ENCODE measurements around the gene DFFB.

DFFB gene

GRCh38 chr1:3816331-3817137, 40.7 kb upstream of the DFFB start:
- TF ChIP-seq, protein P1, sequence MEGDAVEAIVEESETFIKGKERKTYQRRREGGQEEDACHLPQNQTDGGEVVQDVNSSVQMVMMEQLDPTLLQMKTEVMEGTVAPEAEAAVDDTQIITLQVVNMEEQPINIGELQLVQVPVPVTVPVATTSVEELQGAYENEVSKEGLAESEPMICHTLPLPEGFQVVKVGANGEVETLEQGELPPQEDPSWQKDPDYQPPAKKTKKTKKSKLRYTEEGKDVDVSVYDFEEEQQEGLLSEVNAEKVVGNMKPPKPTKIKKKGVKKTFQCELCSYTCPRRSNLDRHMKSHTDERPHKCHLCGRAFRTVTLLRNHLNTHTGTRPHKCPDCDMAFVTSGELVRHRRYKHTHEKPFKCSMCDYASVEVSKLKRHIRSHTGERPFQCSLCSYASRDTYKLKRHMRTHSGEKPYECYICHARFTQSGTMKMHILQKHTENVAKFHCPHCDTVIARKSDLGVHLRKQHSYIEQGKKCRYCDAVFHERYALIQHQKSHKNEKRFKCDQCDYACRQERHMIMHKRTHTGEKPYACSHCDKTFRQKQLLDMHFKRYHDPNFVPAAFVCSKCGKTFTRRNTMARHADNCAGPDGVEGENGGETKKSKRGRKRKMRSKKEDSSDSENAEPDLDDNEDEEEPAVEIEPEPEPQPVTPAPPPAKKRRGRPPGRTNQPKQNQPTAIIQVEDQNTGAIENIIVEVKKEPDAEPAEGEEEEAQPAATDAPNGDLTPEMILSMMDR (conservative IDR thresholded peaks at IDR 0.05) = no peak
- TF ChIP-seq ZFX (IDR thresholded peaks at IDR 0.05) = no peak

DNA sequence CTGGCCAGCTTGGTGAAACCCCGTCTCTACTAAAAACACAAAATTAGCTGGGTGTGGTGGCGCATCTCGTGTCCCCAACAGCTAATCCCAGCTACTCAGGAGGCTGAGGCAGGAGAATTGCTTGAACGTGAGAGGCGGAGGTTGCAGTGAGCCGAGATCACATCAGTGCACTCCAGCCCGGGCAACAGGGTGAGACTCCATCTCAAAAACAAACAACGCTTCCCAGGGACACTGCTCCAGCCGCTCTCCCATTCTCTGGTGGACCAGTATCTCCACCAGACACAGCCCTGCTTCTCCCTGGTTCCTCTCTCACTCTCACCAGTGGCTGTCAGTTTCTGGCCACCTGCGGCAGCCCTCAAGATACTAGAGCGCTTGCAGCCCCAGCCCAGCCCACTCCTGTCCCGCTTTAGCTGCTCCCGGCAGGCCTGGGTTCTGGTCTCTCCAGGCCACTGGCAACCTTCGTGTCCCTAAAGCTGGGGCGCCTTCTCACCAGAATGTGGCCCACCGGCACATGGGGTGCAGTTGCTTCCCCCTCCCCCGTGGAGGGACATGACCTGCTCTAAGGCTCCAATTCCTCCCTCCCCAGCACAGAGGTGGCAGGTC, 40.0 kb upstream of the DFFB start:
- no peak overlapping the region for H3K27ac ChIP-seq
- TF ChIP-seq ZFX (IDR thresholded peaks at IDR 0.05) = no peak
- TF ChIP-seq, protein P1 (conservative IDR thresholded peaks at IDR 0.05) = no peak

More at GRCh38 chr1:3816331-3817137, 40.7 kb upstream of the DFFB start:
- H3K27ac ChIP-seq = no peak overlapping the region

- no peak overlapping the region for H3K27ac ChIP-seq
- TF ChIP-seq, protein P1 (conservative IDR thresholded peaks at IDR 0.05) = no peak
- no peak for TF ChIP-seq ZFX (IDR thresholded peaks at IDR 0.05)
Measured at GRCh38 chr1:3817821-3818597, 39.3 kb upstream of the DFFB start.

GRCh38 chr1:3819771-3820200, 37.5 kb upstream of the DFFB start:
- TF ChIP-seq ZFX (IDR thresholded peaks at IDR 0.05) = no peak
- TF ChIP-seq, protein P1 (conservative IDR thresholded peaks at IDR 0.05) = no peak

DNA sequence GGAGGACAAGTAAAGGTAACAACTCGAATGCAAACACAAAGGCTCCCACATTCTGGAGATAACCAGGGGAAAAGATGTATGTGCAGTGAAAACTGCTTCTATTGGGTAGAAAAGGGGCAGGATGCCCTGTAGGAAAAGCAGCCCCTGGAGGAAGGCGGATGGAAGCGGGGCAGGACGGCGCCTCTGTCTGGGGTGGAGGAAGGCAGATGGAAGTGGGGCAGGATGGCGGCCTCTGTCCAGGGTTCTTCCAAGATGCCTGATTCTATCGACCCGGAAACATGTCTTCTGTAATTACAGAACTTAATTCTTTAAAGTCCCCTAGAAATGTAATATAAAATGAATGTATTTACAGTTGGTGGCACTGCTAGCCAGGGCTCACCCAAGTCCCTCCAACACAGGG, 37.0 kb upstream of the DFFB start:
- TF ChIP-seq, protein P1 (conservative IDR thresholded peaks at IDR 0.05) = no peak
- TF ChIP-seq ZFX (IDR thresholded peaks at IDR 0.05) = no peak
- no peak overlapping the region for H3K27ac ChIP-seq

More at GRCh38 chr1:3819771-3820200, 37.5 kb upstream of the DFFB start:
- no peak overlapping the region for H3K27ac ChIP-seq

DNA sequence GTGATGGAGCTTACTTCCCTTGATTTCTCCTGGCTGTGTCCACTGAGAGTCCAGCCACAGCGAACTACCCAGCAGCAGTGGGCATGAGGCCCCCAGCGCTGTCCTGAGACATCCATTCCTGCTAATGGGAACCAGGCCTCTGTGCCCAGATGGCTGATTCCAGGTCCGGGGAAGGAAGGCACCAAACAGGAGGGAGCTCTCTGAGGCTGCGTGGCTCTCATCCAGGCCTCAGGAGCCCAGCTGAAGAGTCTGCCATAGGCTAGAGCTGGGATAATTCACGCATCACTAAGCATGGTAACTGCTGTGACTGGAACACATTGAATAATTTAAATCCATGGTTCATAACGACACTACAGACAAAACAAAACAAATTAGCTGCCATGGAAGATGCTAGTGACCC, 36.3 kb upstream of the DFFB start:
- H3K27ac ChIP-seq = no peak overlapping the region
- TF ChIP-seq ZFX (IDR thresholded peaks at IDR 0.05) = no peak
- TF ChIP-seq, protein P1 (conservative IDR thresholded peaks at IDR 0.05) = no peak

Data from C4-2B (cell line).